Measurements from ENCODE around the gene CLN6.
"Not testable (repeated sequence)": the region's sequence is repeated elsewhere in the genome, so short reads cannot be mapped to it uniquely, and the experiment has no call there.

The CLN6 gene

DNA sequence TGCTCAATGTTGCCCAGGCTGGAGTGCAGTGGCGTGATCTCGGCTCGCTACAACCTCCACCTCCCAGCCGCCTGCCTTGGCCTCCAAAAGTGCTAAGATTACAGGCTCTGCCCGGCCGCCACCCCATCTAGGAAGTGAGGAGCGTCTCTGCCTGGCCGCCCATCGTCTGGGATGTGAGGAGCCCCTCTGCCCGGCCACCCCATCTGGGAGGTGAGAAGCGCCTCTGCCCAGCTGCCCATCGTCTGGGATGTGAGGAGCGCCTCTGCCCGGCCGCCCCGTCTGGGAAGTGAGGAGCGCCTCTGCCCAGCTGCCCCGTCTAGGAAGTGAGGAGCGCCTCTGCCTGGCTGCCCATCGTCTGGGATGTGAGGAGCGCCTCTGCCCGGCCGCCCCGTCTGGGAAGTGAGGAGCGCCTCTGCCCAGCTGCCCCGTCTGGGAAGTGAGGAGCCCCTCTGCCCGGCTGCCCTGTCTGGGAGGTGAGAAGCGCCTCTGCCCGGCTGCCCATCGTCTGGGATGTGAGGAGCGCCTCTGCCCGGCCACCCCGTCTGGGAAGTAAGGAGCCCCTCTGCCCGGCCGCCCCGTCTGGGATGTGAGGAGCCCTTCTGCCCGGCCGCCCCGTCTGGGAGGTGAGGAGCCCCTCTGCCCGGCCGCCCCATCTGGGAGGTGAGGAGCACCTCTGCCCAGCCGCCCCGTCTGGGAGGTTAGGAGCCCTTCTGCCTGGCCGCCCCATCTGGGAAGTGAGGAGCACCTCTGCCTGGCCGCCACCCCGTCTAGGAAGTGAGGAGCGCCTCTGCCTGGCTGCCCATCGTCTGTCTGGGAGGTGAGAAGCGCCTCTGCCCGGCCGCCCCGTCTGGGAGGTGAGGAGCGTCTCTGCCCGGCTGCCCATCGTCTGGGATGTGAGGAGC lies 7.7 kb downstream of the CLN6 start:
- DNase-seq, result not testable (repeated sequence)

- no peak for DNase-seq
Observed at GRCh38 chr15:68220967-68221366, 8.6 kb downstream of the CLN6 start.

GRCh38 chr15:68220489-68220888 lies 9.0 kb downstream of the CLN6 start:
- no peak for DNase-seq

DNA sequence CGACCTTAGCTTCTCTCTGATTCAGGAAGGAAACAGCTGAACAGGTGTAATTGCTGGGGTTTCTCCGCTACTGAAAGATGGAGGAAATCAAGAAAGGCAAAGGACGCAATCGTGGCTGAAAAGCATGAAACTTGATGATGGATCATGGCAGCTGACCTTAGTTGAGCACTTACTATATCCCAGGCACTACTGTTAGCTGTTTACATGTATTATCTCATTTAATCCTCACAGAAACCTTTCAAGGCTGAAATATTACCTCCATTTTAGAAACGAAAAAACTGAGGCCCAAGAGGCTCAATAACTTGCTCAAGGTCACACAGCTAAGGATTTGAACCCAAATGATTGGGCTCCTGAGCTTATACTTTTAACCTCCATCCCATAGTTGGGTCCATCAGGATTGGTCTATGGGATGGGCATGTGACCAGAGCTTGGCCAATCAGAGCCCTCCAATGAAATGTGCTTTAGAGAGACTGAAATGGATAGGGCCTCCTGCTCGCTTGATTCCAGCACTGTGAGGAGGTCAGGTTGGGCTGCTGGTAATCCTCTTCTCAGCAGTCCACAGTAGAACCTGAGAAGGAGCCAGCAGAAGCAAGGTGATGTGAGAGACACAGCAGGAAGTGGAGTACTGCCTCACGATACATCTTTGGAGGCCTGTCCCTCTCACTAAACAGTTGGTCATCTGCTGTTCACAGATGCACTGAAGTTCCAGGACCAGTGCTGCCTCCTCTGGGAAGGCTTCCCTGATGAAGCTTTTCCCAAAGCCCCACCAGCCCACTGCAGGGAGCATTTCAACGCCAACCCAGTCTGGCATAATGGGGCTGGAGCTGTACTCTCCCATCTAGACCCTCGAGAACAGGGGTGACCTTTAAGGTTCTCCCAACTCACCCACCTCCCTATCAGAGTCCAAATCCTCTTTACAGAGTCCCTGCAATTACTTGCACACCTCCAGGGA lies 10.4 kb downstream of the CLN6 start:
- DNase-seq, result no peak

DNA sequence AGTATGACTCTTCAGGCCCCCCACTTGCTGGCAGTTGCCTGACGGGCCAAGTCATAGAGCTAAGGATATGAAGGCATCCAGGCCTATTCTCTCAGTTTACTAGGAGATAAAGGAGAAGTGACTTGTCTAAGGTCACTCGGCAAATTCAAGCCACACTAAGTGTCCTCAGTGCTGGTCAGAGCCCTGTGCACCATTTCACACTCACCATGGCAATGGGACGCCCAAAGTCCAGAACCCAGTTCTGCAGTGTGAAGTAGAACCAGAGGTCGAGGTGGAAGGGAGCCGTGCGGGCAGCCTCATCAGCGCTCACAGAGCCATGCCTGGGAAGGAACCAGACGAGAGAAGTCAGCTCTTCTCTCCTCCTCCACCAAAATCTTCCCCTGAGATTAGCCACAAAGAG lies 11.2 kb downstream of the CLN6 start:
- DNase-seq, result no peak

DNA sequence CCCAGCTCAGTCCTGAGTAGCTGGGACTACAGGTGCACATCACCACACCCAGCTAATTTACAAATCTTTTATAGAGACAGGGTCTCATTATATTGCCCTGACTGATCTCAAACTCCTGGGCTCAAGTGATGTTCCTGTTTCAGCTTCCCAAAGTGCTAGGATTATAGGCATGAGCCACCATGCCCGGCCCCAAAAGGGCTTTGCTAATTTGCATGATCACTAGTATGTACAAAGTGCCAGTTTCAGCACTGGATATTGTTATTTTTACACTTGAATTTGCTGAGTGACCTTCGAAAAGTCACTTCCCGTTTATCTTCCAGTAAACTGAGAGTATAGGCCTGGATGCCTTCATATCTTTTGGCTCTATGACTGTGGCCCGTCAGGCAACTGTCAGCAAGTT lies 12.2 kb downstream of the CLN6 start:
- DNase-seq, result no peak

DNA sequence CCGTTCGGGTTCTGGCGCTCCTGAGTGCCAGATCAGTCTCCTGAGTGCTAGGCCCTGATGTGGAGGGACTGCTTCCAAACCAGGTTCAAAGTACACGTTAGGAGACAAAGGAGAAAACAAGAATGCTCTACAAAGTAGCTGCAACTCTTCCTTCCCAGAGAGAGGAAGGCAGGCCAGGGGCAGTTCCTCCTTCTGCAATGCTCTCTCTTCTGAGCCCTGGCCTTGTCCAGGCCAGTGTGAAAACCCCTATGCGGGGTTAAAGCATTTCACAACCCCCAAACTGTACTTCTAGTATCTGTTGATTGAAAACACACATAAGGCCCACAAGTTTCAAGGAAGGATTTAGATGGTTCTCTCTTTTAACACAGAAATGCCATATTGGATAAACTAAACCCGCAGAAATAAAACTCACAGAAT lies 14.7 kb downstream of the CLN6 start:
- no peak for DNase-seq

- no peak for DNase-seq
Observed at GRCh38 chr15:68213991-68214837, 15.3 kb downstream of the CLN6 start.

DNA sequence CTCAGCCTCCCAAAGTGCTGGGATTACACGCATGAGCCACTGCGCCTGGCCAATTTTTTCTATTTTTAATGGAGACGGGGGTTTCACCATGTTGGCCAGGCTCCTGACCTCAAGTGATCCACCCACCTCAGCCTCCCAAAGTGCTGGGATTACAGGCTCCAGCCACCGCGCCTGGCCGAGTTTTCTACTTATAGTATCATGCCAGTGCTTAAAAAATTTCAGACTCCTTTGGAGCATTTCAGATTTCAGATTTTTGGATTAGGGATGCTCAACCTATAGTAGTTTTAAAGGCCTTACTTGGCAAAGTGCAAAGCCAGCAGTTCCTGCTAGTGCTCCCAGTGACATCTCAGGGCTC lies 16.1 kb downstream of the CLN6 start:
- not testable (repeated sequence) for DNase-seq

DNA sequence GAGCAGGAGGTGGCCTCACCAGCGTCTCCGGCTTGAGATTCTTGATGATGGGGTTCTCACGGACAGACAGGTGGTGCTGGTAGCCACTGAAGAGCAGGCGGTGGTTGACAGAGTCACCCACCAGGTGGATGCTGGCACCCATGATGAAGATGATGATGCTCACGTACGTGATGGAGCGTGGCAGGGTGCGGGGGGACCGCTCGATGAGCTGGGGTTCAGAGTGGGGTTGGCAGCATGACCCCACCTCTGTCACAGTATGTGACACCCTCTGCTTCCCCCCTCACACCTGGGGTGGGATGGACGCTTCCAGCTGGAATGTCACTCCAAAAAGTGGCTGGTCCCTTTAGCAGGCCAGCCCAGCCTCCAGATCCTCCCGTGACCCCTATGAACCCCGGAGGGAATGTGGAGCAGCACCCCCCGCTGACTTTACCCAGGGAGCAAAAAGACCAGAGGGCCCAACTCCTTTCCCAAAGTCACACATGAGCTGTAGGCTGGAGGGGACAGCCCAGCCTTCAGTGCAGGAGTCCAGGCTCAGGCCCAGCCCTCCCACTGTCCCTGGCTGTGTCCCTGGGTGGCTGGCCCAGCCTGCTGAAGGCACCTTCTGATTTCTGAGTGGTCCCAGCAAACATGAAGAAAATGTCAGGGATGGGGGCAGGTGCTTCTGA lies 17.7 kb downstream of the CLN6 start:
- DNase-seq, result no peak

- peak; percentile 65 for DNase-seq
Observed at GRCh38 chr15:68210821-68211655, 18.5 kb downstream of the CLN6 start.

- DNase-seq, result no peak
Observed at GRCh38 chr15:68210409-68210756, 19.1 kb downstream of the CLN6 start.

GRCh38 chr15:68209735-68210408 lies 19.7 kb downstream of the CLN6 start:
- peak; percentile 59 for DNase-seq

- no peak for DNase-seq
Observed at GRCh38 chr15:68209272-68209671, 20.3 kb downstream of the CLN6 start.

DNA sequence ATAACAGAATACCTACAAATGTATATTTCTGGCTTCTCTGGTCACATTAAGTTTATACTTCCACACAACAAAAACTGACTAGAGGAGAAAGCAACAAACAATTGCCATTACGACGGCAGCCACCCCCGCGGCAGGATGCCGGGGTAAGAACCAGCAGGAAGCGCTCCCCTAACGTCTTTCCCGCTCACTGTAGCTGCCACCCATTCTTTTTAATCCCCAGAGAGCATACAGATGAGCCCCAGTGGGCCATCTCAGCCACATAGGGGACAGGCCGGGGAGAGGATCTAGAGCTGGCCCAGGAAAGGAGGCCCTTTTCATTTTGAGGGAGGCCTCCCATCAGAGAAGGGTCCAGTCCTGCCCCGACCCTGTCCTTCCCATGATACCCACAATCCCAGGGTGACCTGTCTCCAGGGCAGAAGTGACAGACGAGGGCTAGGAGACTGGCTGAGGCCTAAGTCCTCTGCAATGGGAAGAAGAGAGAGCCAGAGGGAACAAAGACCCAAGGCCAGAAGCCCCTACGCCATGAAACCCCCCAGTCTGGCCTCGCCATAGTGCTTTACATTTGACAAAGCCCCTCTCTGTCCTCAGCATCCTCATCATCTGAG lies 20.8 kb downstream of the CLN6 start:
- DNase-seq, result no peak

DNA sequence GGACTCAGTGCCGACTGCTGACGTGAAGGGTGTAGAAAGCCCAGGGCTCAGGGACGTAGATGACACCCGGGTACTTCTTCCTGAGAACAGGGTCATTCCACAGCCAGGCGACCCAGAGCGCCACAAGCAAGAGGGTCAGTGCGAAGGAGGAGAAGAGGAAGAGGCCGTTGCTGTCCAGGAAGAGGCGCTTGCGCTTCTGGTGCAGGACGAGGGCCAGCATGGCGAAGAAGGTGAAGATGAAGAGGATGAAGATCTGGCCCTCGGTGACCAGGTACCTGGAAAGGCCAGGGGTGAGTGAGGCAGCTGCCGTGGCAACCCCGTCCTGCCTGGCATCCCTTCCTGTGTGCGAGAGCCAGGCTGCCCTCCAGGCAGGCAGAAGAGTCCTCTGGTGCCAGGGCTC lies 21.4 kb downstream of the CLN6 start:
- DNase-seq, result no peak

- DNase-seq, result no peak
Observed at GRCh38 chr15:68207176-68207935, 22.2 kb downstream of the CLN6 start.

DNA sequence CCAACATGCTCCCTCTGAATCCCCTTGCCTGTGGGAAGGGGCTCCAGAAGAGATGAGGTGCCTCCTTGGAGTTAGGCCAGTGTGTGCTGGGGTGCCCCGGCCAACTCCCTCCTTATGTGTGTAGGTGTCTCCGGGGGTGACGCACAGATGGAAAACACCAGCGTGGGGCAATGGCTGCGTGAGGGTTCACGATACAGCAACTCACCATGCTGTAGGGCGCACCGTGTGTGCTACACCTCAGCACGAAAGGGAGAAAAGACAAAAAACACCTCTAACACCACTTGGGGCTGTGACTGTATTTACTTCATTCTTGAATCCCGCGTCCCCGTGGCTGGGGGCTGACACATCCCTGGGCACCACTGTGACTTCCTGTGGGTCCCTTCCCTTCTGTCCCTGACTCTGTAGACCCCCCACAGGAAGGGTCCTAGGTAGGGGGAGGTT lies 22.8 kb downstream of the CLN6 start:
- DNase-seq, result no peak

DNA sequence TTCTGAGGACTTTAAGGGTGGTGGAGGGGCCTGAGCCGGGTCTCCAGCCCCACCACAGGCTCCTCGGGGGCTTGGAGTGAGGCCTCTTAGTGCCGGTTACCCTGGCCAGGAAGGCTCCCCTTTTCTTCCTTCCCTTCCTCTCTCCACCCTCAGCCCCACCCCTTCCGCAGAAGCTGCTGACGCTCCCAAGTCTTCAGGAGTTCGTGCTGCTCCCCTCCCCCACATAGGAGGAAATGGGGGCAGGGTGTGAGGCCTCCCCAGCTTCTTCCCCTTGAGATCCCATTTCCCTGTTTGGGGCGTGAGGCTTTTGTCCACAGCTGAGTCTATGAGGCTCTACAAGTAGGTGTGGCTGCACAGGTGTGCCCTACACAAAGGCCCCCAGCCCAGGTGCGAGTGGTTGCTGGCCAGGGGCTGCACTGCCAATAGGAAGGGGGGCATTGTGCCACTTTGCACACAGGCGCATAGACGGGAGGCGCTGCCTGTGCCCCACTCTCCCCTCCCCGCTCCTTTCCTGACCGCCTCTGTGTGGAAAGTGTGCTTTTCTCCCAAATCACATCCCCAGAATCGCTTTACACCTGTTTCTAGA lies 23.5 kb downstream of the CLN6 start:
- no peak for DNase-seq

Data from activated CD8-positive, alpha-beta memory T cell treated with anti-CD3 and anti-CD28 coated beads, Interleukin-2, amount 50 U/mL, for 4 hours (primary cell).